DND-41 (cell line): ENCODE data around the gene PLD2.

ENCODE experiments used
- EZH2 ChIP-seq: IDR thresholded peaks from 3 replicates; pipeline ENCODE4 v1.6.1; 2012; ENCODE audit warnings: borderline replicate concordance, low read depth, mild to moderate bottlenecking, moderate library complexity, low read length, inconsistent platforms; ENCODE audit not compliant: severe bottlenecking
- TF ChIP-seq, protein P1 (sequence below): IDR thresholded peaks from 2 replicates; pipeline ENCODE4 v1.5.1; 2012; ENCODE audit warnings: borderline replicate concordance, low read length, moderate library complexity, mild to moderate bottlenecking; ENCODE audit not compliant: poor library complexity, severe bottlenecking; ENCODE audit errors: extremely low read depth

GRCh38 chr17:4823373-4824089 lies 16.6 kb downstream of the PLD2 start:
- TF ChIP-seq, protein P1, sequence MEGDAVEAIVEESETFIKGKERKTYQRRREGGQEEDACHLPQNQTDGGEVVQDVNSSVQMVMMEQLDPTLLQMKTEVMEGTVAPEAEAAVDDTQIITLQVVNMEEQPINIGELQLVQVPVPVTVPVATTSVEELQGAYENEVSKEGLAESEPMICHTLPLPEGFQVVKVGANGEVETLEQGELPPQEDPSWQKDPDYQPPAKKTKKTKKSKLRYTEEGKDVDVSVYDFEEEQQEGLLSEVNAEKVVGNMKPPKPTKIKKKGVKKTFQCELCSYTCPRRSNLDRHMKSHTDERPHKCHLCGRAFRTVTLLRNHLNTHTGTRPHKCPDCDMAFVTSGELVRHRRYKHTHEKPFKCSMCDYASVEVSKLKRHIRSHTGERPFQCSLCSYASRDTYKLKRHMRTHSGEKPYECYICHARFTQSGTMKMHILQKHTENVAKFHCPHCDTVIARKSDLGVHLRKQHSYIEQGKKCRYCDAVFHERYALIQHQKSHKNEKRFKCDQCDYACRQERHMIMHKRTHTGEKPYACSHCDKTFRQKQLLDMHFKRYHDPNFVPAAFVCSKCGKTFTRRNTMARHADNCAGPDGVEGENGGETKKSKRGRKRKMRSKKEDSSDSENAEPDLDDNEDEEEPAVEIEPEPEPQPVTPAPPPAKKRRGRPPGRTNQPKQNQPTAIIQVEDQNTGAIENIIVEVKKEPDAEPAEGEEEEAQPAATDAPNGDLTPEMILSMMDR = no peak
- TF ChIP-seq EZH2 = no peak
